Fibroblast of lung (primary cell): ENCODE results near the gene CRYBG1.

Experiments
- EZH2 ChIP-seq: IDR thresholded peaks from 2 replicates; pipeline ENCODE4 v1.5.1; 2012; ENCODE audit warnings: low read length, control low read depth, mild to moderate bottlenecking; ENCODE audit errors: missing control alignments
- TF ChIP-seq, protein P1 (sequence below), 2 donors: IDR thresholded peaks in 1 of 2; conservative IDR thresholded peaks in 1 of 2; 1 replicate in 1 of 2; 2 replicates in 1 of 2; pipeline ENCODE4 v1.5.1; 2011 to 2012; ENCODE audit warnings: low read length in 2 of 2, control low read depth in 1 of 2, inconsistent platforms in 1 of 2, low read depth in 1 of 2, mild to moderate bottlenecking in 1 of 2

DNA sequence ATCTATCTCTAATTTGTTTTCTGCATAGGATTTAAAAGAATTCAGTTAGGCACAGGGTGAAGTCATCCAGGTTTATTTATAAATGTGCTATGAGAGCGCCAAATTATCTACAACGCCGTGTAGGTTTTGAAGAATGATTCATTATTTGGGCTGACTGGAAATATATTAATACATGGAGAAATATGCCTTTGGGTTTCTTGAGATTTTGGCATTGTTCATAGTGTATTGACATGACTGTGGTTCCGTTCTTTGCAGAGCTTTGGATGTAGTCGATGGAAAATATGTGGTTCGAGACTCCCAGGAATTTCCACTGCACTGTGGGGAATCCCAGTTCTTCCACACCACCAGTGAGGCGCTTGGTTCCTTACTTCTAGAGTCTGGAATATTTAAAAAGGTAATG lies 90.9 kb downstream of the CRYBG1 start:
- TF ChIP-seq, protein P1, sequence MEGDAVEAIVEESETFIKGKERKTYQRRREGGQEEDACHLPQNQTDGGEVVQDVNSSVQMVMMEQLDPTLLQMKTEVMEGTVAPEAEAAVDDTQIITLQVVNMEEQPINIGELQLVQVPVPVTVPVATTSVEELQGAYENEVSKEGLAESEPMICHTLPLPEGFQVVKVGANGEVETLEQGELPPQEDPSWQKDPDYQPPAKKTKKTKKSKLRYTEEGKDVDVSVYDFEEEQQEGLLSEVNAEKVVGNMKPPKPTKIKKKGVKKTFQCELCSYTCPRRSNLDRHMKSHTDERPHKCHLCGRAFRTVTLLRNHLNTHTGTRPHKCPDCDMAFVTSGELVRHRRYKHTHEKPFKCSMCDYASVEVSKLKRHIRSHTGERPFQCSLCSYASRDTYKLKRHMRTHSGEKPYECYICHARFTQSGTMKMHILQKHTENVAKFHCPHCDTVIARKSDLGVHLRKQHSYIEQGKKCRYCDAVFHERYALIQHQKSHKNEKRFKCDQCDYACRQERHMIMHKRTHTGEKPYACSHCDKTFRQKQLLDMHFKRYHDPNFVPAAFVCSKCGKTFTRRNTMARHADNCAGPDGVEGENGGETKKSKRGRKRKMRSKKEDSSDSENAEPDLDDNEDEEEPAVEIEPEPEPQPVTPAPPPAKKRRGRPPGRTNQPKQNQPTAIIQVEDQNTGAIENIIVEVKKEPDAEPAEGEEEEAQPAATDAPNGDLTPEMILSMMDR (conservative IDR thresholded peaks at IDR 0.05 in 1 of 2, IDR thresholded peaks at IDR 0.05 in 1 of 2; ENCODE audit: low read depth in 1 of 2, low read length in 2 of 2), result no peak
- TF ChIP-seq EZH2, result no peak
